EH (cell line): ENCODE measurements around the gene RAD51B.
A peak's percentile ranks its signal among the peaks of the same experiment; 100 is the strongest.

ENCODE experiments used
- DNase-seq: peaks from one replicate; pipeline ENCODE4 v3.0.0-alpha.2; 2015; ENCODE audit warnings: low read depth

The RAD51B gene

DNA sequence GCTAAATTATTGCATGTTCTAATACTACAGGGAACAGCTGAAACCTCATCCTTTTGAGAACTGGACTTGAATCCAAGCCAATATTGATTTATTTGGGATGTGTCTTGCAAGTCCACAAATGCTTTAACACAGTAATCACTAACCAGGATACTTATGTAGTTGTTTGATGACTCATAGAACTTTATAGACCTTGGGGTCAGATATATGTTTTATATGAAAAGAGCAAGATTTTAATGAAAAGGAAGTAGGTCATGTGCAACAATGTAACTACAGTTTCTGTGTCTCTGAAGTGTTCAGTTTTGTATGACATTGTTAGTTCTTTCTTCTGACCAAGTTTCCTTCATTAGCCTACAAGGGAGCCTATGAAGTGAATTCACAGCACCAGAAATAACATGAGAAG, 621.2 kb downstream of the RAD51B start:
- peak; percentile 47 for DNase-seq

DNA sequence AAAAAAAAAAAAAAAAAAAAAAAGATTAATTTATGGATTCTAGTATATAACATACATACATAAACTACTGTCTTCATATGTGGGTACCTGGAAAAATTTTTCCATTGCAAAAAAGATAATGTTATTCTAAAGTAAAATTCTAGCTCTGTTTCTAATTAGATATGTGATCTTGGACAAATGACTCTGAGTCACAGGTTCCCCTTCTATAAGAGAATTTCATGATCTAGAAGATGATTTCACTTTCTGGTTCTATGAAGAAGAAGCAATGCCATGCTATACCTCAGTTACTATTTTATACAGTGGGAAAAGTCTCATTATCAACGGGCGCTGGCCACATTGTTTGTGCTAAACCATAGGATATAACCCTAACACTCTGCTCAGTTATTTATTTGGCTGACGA, 622.0 kb downstream of the RAD51B start:
- DNase-seq, result peak; percentile 22

DNA sequence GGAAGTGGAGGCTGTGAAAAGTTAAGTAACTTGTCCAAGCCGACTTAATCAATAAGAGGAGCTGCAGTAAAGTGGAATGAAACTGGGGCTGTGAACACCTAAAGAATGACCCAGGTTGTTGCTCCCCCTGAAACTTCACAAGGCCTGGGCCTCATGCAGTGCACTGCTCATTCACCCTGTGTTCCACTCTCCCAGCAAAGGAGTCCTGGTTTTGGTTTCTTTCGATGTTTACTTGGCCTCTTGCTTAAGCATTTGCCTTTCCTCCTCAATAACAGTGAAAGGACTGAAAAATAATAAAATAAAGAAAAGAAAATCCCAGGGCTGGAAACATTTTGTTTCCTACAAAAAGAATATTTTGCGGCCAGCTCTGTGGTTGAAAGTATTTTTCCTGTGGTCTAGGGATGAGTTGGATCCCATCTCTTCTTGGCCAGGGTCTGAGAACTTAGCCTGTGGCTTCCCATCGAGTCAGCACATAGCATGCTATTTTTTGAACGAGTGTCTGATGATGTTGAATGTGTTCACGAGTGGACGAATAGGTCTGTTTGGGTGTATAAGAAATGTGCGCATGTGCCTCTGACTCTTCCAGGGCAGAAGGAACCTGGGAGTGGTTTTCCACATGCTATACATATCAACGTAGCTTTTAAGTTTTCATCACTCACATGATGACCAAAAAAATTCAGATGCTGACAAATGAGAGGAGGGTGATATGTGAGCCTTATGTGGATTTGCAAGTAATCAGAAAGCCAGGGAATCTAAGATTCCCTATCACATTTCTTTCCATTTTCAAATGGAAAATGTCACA, 623.5 kb downstream of the RAD51B start:
- peak; percentile 84 for DNase-seq

DNA sequence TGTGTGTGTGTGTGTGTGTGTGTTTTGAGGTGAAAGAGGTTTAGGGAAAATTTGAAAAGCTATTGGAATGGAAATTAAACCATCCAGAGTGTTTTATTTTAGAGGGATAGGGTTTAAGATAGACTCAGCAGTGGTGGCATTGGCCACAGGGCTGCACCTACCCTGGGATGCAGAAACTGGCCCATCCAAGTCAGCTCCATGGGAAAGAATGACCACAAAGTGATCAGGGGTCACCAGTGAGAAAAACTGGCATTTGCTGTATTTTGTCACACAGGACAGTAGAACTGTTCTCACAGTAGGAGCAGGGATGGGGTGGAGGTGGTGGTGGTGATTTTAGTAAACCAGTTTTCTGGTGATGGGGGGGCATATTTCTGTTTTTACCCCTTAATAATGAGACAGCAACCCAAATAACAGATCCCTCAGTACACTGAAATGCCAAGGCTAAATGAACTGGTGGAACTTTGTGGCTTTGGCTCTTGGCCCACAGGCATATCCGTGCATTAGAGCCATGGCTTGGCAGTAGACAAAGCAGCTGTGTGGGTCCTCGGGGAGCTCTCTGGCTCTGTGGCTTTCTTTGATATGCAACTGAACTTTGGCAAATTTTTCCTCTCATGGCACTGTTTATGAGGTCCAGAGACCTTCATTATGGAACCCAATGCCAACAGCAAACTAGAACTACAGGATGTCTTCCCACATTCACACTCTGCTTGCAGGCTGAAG, 625.0 kb downstream of the RAD51B start:
- DNase-seq, result peak; percentile 81

DNA sequence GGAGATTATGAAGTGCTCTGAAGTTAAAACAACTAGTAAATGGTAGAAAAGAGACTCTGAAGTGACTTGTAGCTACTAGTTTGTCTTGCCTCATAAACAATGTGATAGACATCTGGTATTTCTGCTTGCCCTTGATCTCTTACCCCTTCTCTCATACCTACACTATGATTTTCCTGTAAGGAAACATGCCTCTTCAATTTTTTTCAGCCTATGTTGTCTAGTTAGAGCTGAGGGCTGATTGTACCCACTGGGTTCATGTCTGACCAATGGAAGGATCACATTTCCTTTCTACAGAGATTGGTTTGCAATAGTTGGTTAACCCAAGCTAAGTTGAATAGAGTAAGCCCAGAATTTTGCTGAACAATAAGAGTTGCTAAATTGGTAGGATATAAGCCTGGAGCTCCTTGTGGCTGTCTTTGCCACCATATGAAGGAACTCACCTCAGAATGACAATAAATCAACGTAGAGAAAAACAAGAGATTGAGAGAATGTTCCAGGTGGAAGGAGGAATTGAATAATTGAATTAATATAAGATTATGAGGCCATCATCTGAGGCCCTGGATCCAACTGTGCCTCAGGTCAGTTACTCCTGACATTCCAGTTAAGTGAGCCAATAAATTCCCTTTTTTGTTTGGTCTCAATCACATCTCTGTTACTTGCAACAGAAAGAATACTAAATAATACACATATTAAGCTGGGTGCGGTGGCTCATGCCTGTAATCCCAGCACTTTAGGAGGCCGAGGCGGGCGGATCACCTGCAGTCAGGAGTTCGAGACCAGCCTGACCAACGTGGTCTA, 626.9 kb downstream of the RAD51B start:
- no peak for DNase-seq

DNA sequence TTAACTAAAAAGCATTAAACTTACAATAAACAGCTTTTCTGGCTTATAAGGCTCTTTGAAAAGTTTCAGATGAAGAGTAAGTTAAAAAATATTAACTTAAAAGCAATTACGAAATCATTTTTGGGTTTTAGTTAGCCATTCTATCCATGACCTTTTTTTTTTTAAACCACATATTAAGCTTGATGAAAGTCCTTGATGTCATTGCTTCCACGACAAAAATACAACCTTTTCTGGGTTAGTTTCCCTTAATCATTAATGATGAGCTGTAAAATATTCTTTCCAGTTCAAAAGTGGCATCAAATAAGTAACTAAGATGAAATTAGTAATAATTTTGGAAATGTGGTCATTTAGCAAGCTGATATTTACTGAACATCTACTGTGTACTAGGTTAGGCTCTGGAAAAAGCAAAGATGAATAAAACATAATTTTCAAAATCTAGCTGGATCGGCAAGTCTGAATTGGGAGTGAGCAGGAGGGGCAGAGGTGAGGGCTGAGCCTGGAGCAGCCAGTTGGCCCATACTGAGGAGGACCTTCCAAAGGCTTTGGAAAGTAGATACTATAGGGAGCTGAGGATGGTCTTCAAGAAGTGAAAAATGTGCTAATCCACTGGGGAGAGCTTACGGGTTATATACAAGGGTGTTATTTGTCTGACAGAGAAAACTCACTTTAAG, 628.1 kb downstream of the RAD51B start:
- DNase-seq, result no peak

DNA sequence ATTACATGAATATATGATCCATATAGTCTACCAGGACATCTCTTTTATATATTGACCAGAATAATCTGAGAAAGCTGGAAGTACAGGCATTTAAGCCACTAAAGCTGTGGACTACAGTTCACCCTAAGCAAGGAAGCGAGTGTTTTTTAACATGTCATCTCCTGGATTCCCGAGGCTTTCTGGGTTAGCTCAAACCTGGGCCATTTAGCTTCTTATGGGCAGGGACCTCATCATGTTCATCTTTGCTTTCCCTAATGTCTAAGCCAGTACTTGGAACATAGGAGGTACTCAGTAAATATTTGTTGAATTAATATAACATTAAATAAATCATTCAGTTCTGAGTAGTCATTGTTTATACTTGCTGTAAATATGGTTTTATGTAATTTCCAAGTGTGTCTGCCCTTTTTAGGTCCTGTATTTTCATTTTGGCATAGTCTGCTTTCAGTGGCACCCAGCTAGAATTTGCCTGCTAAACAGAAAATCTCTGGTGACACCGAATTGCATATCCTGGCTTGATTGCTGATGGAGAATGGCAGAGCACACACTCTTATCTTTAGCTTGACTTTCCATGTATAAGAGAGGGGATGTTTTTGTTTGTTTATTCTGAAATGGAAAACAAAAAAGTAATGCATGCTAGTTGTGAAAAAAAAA, 628.8 kb downstream of the RAD51B start:
- no peak for DNase-seq

DNA sequence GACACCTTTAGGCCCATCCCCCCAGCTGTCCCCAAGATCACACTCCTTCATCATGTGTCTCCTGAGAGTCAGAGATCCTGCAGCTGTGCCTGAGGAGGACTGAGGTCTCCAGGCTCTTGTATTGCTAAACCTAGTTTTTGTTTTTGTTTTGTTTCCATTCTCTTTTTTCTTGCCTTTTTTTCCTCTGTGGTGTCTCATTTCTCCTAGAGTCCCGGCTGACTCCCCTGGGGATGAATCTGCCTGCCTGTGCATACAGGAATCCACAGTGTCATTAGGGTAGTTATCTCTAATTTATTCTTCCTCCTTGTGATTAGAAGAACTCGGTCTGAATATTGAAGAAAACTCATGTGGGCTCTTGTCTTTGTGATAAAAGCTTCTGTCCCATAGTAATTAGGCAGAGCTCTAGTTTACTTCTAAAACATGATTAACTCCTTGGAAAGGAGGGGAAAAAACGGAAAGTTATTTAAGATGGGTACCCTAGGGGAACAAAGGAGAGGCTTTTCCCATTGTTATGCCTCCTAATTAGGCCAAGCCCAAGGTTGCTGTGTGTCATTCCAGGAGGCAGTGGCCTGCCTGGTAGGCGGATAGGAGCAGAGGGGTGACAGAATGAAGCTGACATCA, 630.1 kb downstream of the RAD51B start:
- DNase-seq, result no peak

DNA sequence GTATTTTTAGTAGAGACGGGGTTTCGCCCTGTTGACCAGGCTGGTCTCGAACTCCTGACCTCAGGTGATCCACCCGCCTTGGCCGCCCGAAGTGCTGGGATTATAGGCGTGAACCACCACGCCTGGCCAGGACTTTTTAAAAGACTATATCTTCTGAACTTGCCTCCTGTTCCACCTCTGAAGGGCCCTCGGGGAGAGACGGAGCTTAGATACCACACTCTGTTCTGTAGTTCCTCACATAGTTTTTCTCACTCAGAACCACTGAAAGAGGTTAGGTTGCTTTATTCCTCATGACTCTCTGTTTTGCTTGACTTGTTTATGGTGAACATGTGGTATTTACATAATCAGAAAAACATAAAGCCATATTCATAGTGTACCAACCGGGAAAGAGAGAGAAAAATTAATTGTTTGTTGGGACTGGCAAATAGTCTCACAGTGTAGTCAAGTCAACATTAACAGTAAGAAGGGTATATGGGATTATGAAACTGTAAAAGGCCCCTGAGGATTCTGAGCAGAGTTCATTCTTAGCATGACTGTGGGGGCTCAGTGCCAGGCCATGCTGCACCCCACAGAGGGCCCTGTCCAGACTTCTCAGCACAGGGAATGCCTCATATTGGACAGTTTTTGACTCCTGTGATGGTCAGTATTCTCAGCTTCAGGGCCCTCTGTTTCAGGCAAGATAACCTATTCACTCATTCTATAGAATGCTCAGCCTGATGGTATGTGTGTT, 631.0 kb downstream of the RAD51B start:
- DNase-seq, result no peak

DNA sequence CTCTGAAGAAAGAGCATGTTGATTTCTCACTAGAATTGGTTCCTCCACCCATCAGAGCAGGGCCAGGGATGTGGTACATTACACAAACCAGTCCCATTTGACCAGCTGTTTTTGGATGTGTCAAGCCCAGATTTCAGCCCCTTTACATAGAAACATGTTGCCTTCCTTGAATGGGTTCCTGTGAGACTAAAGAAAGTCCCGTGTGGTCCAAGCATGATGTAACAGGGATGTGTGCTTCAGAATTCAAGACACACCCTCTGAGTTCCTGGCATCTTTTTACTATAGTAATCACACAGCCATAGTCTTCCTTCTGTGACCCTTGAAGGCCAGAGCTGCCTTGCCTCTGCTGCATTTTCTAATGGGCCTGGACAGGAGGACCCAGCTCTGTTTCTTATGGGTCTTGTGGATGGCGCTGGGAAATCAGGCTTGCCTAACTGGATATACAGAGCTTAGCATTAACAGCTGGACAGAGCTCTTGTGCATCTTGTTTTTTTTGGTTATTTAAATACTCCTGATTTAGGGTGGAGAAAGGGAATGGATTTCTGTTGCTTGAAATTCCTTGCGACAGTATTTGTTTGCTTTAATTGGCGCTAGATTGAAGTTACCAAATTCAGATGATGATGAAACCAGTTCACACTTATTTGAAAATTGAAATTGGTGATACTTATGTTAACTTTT, 632.3 kb downstream of the RAD51B start:
- DNase-seq, result no peak

DNA sequence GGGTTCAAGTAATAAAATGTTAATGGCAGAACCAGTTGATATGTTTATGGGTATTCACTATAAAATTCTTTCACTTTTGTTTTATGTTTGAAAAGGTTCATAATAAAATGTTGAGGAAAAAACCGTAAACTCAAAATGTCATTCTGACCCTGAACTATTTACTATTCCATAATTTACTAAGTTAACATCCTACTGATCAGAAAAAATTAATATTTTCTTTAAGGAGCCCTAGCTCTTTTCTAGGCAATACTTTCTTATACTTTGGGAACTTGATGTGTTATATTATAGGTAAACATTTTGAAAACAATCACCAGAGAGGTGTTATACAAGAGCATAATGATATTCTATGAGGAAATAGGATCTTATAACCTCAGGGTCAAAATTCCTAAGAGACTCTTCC, 638.7 kb downstream of the RAD51B start:
- no peak for DNase-seq

DNA sequence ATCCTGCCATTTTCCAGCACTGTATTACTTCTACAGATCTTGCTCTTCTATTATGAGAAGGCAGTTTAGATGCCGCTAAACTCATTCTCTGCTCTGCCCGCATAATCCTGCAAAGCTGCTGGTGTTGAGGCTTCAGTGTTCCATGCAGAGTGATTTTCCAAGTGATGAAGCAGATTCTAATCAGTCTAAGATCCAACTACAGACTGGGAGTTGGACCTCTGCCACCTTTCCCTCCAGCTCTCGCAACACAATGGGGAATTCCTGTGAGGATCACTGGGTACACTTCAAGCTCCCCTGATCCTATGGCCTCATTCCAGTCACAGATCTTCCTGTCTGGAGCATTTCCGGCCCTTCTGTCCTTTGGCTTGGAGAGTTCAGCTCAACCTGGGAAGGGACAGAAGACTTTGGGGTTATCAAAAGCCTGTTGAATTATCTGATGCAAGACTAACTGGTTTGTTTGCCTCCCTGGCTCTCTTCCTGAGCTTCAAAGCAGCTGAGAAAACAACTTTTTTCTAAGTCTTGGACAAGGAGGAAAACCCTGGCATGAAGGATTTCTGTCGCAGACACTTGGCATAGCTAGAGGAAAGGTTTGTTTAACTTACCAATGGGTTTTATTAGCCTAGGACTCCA, 639.4 kb downstream of the RAD51B start:
- peak; percentile 93 for DNase-seq

DNA sequence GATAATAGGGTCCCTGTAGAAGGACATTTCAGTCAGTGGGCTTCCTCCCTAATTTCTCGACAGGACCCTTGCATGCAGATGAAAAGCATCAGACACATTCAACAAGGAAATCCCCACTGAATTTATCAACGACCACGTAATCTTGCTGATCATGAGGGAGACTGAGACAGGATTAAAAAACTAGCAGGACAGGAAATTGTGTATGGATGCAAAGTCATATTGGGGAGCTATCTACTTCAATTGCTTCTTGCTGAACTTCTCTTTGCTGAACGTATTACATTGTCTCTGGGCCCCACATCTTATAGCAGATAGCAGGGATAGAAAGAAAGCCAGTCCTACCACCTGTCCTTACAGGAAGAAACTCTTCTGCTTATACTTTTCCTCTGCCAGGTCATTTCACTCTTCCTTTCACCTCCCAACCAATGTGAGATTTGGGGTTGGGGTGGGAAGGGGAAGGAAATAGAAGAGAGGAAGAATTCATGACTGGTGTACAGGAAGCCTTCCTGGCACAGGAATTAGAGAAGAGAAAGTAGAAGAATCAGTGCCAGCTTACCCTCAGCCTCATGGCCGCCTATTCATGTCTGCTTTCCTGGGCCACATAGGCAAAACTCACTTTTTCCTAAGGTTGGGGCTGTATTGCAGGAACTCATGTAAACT, 640.0 kb downstream of the RAD51B start:
- no peak for DNase-seq

DNA sequence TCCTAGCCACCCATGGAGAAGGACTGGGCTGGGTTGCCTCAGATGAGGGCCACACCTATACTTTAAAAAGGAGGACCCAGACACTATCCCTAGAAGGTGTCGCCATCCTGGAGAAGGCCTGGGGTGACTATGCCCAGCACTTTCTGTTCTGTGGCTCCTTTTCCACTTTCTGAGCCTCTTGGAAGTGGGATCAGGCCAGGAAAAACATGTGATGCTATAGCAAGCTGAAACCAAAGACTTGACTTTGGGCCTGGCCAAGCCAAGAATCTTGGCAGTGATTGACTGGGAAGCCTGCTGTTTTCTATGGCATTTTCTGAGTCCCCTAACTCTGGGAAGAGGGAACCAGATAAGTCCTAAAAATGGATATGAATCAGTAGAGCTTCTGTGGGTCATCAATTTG, 641.0 kb downstream of the RAD51B start:
- DNase-seq, result no peak

DNA sequence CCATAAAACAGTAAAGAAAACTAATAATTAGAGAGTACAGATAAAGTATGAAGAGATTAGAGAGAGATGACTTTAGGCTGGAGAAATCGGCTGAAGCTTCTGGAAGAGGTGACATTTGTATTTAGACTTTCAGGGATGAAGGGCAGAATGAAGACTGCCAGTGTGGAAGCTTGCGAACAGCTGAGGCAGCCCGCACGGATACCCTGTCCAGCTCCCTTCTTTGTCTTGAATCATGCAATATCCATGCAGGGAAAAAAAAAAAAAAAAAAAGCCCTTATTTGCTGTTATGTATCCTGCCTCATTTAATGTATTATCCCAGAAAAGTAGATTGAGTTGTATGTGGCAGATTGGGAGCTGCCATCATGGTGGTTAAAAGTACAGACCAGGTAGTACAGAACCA, 641.5 kb downstream of the RAD51B start:
- no peak for DNase-seq

DNA sequence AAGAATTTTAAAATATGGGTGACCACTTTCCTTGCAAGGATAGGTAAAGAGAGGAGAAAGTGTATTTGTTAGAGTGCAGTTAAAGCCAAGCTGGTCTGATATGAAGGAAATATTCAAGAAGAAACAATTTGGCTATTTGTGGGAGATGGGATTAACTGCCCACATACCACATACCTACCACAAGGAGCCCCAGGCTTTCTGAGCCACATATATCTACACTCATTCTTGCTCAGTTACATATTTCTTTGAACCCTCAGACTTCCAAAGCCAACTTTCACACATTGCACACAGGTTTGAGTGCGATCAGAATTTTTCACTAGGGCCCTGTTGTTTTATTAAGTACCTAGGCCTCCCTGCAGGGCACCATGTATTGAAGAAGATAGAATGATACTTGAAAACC, 643.1 kb downstream of the RAD51B start:
- DNase-seq, result peak; percentile 35

DNA sequence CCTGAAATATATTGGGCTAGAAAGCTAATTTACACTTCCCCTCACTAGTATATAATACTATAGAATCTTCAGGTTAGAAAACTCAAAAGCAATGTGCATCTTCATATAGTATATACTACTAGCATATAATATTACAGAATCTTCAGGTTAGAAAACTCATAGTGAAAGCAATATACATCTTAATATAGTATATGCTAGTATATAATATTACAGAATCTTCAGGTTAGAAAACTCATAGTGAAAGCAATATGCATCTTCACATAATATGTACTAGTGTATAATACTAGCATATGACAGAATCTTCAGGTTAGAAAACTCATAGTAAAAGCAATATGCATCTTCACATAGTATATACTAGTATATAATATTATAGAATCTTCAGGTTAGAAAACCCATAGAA, 643.7 kb downstream of the RAD51B start:
- DNase-seq, result no peak

DNA sequence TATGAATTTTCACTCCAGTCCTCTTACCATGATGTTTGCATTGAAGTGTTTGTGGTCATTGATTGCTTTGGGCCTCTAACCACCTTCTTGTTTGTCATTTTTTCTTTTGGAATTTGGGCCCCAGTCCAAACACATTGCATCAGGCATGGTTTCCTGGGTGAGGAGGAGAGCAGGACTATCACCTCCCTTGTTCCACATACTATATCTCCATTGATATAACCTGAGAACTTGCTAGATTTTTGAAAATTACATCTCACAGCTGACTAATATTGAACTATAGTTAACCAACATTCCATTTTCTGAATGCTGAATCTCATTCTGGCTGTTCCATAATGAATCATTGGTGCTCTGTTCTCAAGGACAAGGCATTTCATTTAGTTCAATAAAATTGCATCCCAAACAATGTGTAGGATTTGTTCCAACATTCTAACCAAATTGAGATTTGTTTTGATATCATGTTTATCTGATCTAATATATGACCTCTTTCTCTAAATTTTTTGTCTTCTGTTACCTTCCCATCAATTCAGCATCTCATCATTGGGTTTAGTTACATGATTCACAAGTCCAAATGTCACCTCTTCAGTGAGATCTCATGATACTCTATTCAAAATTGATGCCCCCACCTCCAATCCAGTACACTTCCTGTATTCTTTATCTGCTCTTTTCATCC, 644.3 kb downstream of the RAD51B start:
- DNase-seq, result no peak
